HepG2 (cell line): Measurements from ENCODE around the gene SHISA7. TPM values are rescaled to one million over a fixed set of nuclear protein-coding genes. Genes with fewer than 3 reads are reported as not detected.
A peak's percentile ranks its signal among the peaks of the same experiment; 100 is the strongest.

Experiments used
- ATAC-seq: fragments of 200-7000 bp; cut with Tn5 transposase; 3 replicates; pipeline ENCODE4 v1.9.1; 2020; ENCODE audit warnings: mild to moderate bottlenecking, moderate library complexity
- BruUV-seq: library from RNA; stranded (reverse); fragments of 400-500 nt; replicated peaks from 2 replicates; lab custom pipeline; 2021; lab: Mats Ljungman, UMichigan
- CTCF ChIA-PET: fragments of 300-600 bp; formaldehyde crosslinking; extraction: SDS; loops from one replicate; lab custom pipeline; 2021; ENCODE audit warnings: low total read pairs, inconsistent platforms, low intra/inter-chr PET ratio; lab: Yijun Ruan, JAX
- POLR2A ChIA-PET: fragments of 350-600 bp; sonication (Branson Sonifier 250); formaldehyde crosslinking; loops from one replicate; lab custom pipeline; 2020; ENCODE audit warnings: antibody characterized with exemption, inconsistent platforms; lab: Yijun Ruan, JAX
- DNase-seq: peaks from one replicate; pipeline ENCODE4 v3.0.0-alpha.2; 2015; ENCODE audit warnings: low spot score
- FAIRE-seq: peaks from 3 replicates; lab custom pipeline; 2011; peaks lifted over from hg19 to GRCh38; lab: Jason Lieb, UNC
- H2AFZ ChIP-seq: one replicate; pipeline ENCODE4 v1.6.1; 2011; ENCODE audit warnings: low read length, inconsistent platforms
- H3K27ac ChIP-seq: fragments of 300-600 bp; 3 replicates; pipeline ENCODE4 v1.8.0; 2011; ENCODE audit warnings: mixed run types, mild to moderate bottlenecking, mixed read lengths, low read length, inconsistent platforms; ENCODE audit not compliant: insufficient read depth; ENCODE audit errors: extremely low read length
- H3K27me3 ChIP-seq, 2 experiments: fragments of 200-600 bp in 1 of 2; 2 replicates in 1 of 2; 3 replicates in 1 of 2; pipeline versions ENCODE4 v1.6.0 to v1.8.0; 2011; ENCODE audit warnings: low read length in 2 of 2, mild to moderate bottlenecking in 2 of 2, moderate library complexity in 2 of 2, inconsistent platforms in 1 of 2; ENCODE audit not compliant: insufficient read depth in 2 of 2, control insufficient read depth in 1 of 2
- H3K36me3 ChIP-seq, 2 experiments: fragments of 200-600 bp in 1 of 2; replicated peaks in 1 of 2; 2 replicates in 1 of 2; 3 replicates in 1 of 2; pipeline versions ENCODE4 v1.5.1 to v1.8.0; 2011; ENCODE audit warnings: low read length in 2 of 2, inconsistent platforms in 1 of 2; ENCODE audit not compliant: insufficient read depth in 2 of 2, control insufficient read depth in 1 of 2
- H3K4me1 ChIP-seq: 2 replicates; pipeline ENCODE4 v1.5.1; 2012; ENCODE audit warnings: low read length, inconsistent platforms; ENCODE audit not compliant: insufficient read depth
- H3K4me2 ChIP-seq: 2 replicates; pipeline ENCODE4 v1.6.0; 2011; ENCODE audit warnings: low read depth, low read length, inconsistent platforms
- H3K4me3 ChIP-seq, 3 experiments: fragments of 200-600 bp in 1 of 3; sonication (generic), shearing (Covaris generic) in 1 of 3; replicated peaks in 1 of 3; 2 replicates each; pipeline ENCODE4 v1.5.1; 2011 to 2016; ENCODE audit warnings: low read length in 3 of 3, inconsistent platforms in 2 of 3, low read depth in 2 of 3, mild to moderate bottlenecking in 2 of 3, control low read depth in 1 of 3, mixed read lengths in 1 of 3; ENCODE audit not compliant: insufficient read depth in 1 of 3
- H3K79me2 ChIP-seq: one replicate; pipeline ENCODE4 v1.6.1; 2011; ENCODE audit warnings: low read length, inconsistent platforms; ENCODE audit not compliant: insufficient read depth
- H3K9ac ChIP-seq: 2 replicates; pipeline ENCODE4 v1.6.0; 2011; ENCODE audit warnings: mild to moderate bottlenecking, low read depth, low read length, inconsistent platforms; ENCODE audit not compliant: insufficient read depth
- H3K9me3 ChIP-seq: 2 replicates; pipeline ENCODE4 v1.5.1; 2012; ENCODE audit warnings: mild to moderate bottlenecking, low read length
- H4K20me1 ChIP-seq: 2 replicates; pipeline ENCODE4 v1.6.0; 2011; ENCODE audit warnings: inconsistent platforms, mild to moderate bottlenecking, low read length, moderate library complexity; ENCODE audit not compliant: insufficient read depth
- PATZ1 ChIP-seq: sonication (generic); formaldehyde crosslinking; IDR thresholded peaks from 2 replicates; pipeline ENCODE4 v1.4.0; 2020; ENCODE audit warnings: missing genetic modification reagents
- PTBP1 ChIP-seq: fragments of 200-400 bp; formaldehyde crosslinking; IDR thresholded peaks from 2 replicates; pipeline ENCODE4 v1.6.1; 2018; ENCODE audit warnings: low read length, low read depth; ENCODE audit not compliant: poor library complexity, severe bottlenecking
- RBFOX2 ChIP-seq: fragments of 200-400 bp; formaldehyde crosslinking; IDR thresholded peaks from 2 replicates; pipeline ENCODE4 v1.6.1; 2017; ENCODE audit warnings: low read depth, mild to moderate bottlenecking, low read length
- SMAD9 ChIP-seq: sonication (generic); formaldehyde crosslinking; IDR thresholded peaks from 2 replicates; pipeline ENCODE4 v1.5.1; 2020; ENCODE audit warnings: mild to moderate bottlenecking, missing genetic modification reagents
- ZBTB33 ChIP-seq: sonication (generic); formaldehyde crosslinking; IDR thresholded peaks from 2 replicates; pipeline ENCODE4 v1.4.0; 2020; ENCODE audit warnings: missing genetic modification reagents
- ZFP91 ChIP-seq: sonication (generic); formaldehyde crosslinking; IDR thresholded peaks from 2 replicates; pipeline ENCODE4 v1.9.0; 2022; ENCODE audit warnings: missing genetic modification reagents, mild to moderate bottlenecking, borderline replicate concordance
- WGBS: methylation state at CpG from one replicate; pipeline ENCODE4 v1.1.6; 2017; ENCODE audit warnings: low lambda C conversion rate; 5-methylcytosine and 5-hydroxymethylcytosine counted together
- in situ Hi-C: cut with HindIII; loops from 2 replicates; pipeline ENCODE4 v1.10.0; 2017; ENCODE audit warnings: low pct_unique_long_range_greater_than_20kb; ENCODE audit not compliant: extremely low pct_ligation_motif_present
- intact Hi-C: fragments of 100-400 bp; cut with micrococcal nuclease; formaldehyde crosslinking; loops from one replicate; pipeline ENCODE4 v1.10.0; 2022; ENCODE audit not compliant: unreplicated experiment
- polyA plus RNA-seq, 8 experiments: library from polyadenylated mRNA; depleted of rRNA in 3 of 8; stranded (reverse) in 7 of 8; unstranded in 1 of 8; fragments of >200 nt; fragmentation: Illumina TruSeq in 4 of 8; extraction: Trizol in 4 of 8; gene quantifications; 2 replicates each; pipeline versions ENCODE4 v1.2.1 to v1.2.3, GENCODE V29; 2011 to 2016; ENCODE audit warnings: low read depth in 4 of 8, missing spikeins in 1 of 8, mixed read lengths in 1 of 8; ENCODE audit not compliant: insufficient read depth in 1 of 8
- total RNA-seq, 5 experiments: library from RNA; depleted of rRNA; stranded (reverse); fragments of >200 nt; fragmentation: Illumina TruSeq; extraction: Trizol; gene quantifications; 2 replicates each; pipeline ENCODE4 v1.2.3, GENCODE V29; 2016; ENCODE audit warnings: low read depth in 1 of 5

Gene SHISA7
- total and polyA plus RNA-seq, 2 of the 13 experiments (the other 11 are each of a cell fraction or from before 2014, with no cell fraction given): not detected

- TF ChIP-seq PATZ1 (CRISPR knock-in tag): 0 out of 2 replicates have a peak, but pooled peaks have one; percentile 27
Measured at GRCh38 chr19:55486971-55487923, 44.1 kb upstream of the SHISA7 start (continued).

GRCh38 chr19:55486043-55486970 is 43.2 kb upstream of the SHISA7 start:
- POLR2A ChIA-PET: interaction anchor here (1.2 to 4.3 kb wide), 5 partner anchors 8 to 120 kb away, joined by 3 to 44 read pairs (median 4); partner anchors contain the start of genes ISOC2 and ZNF628
- TF ChIP-seq RBFOX2: 0 out of 2 replicates have a peak, but pooled peaks have one; percentile 27
- no peak for TF ChIP-seq SMAD9 (CRISPR knock-in tag)
- peak; percentile 84 for TF ChIP-seq ZBTB33 (CRISPR knock-in tag)
- TF ChIP-seq PTBP1: no peak
- TF ChIP-seq ZFP91 (CRISPR knock-in tag): peak; percentile 3; the same call in 1 of the 2 replicates
- Histone ChIP-seq H3K4me1 (peaks cover 33% of the 10 kb centered on the region), H4K20me1 (no peaks in the 10 kb centered on the region), H3K27ac (no peak overlapping the region), H3K4me2 (peak overlapping the region; percentile 91), H3K9ac (no peak overlapping the region; the same call in 1 of the 2 replicates), H2AFZ (no peak overlapping the region), H3K79me2 (no peaks in the 10 kb centered on the region), H3K27me3 (peaks cover 7 to 18% of the 10 kb centered on the region in 2 experiments), H3K36me3 (no peaks in the 10 kb centered on the region), H3K9me3 (no peaks in the 10 kb centered on the region), H3K4me3 (peak overlapping the region in 2 of 3 experiments; percentile 69 to 79; a peak in 3 of 6 replicates)
- in situ Hi-C loops: no loop called here
- CTCF ChIA-PET: no interaction called here
- WGBS: 93% methylated on average over 16 of the region's 53 CpGs
- ATAC-seq: no peak
- no peak for DNase-seq
- no peak for FAIRE-seq
- BruUV-seq: no TSS peak
- intact Hi-C loops: no loop called here
